ENCODE measurements around the gene FNDC11. TPM values are rescaled to one million over a fixed set of nuclear protein-coding genes. Genes with fewer than 3 reads are reported as not detected.

The FNDC11 gene
- total and polyA plus RNA-seq, 4 donors: under 0.01 to 0.01 TPM; not detected in 2

DNA sequence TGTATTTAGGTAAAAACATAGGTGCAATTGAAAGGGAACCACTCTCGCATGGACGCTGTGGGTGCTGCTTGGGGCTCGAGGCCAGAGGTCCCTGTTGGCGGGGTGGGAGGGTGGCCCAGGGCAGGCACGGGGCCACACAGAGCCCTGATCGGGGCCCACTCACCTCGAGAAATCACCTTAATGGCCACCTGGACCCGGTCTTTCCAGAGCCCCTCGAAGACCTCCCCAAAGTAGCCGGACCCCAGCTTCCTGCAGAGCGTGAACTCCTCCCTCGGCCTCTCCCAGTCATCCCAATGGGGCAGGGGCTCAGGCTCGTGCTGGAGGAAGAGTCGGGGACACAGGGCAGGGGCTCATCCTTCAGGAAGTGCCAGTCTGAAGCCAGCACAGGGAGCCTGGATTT, 20.6 kb upstream of the FNDC11 start:
- Histone ChIP-seq H3K27ac (ENCODE audit: low read depth in 1 of 2, low read length in 2 of 2) (no peak overlapping the region), H3K36me3 (ENCODE audit: control insufficient read depth in 4 of 4, insufficient read depth in 3 of 4, low read depth in 1 of 4, low read length in 3 of 4) (no peaks in the 10 kb centered on the region), H3K9me3 (ENCODE audit: control insufficient read depth in 4 of 4, low read length in 3 of 4) (no peaks in the 10 kb centered on the region), H3K4me1 (ENCODE audit: control insufficient read depth in 4 of 4, insufficient read depth in 4 of 4, low read length in 3 of 4) (peaks cover 10 to 28% (median 21%) of the 10 kb centered on the region in 4 donors), H3K4me3 (ENCODE audit: low read depth in 1 of 3, low read length in 3 of 3) (no peak overlapping the region), H3K27me3 (ENCODE audit: control insufficient read depth in 4 of 4, insufficient read depth in 4 of 4, low read length in 3 of 4) (no peaks in the 10 kb centered on the region), H3K9ac (ENCODE audit: low read depth in 1 of 2, low read length in 2 of 2) (no peak overlapping the region)
- WGBS: 89% methylated on average over 14 of the region's 14 CpGs
- no peak for DNase-seq (ENCODE audit: low spot score)
- no peak for TF ChIP-seq GABPA (IDR thresholded peaks at IDR 0.05 in 1 of 2, conservative IDR thresholded peaks at IDR 0.05 in 1 of 2)
- TF ChIP-seq MAX (IDR thresholded peaks at IDR 0.05): no peak
- no peak for TF ChIP-seq ZBTB33 (IDR thresholded peaks at IDR 0.05)
- no peak for TF ChIP-seq RXRA (IDR thresholded peaks at IDR 0.05)
- TF ChIP-seq NR2F2 (IDR thresholded peaks at IDR 0.05): no peak
- TF ChIP-seq SP1 (IDR thresholded peaks at IDR 0.05): no peak
- TF ChIP-seq YY1 (IDR thresholded peaks at IDR 0.05): no peak
- TF ChIP-seq HNF4G (IDR thresholded peaks at IDR 0.05): no peak
- TF ChIP-seq FOXA1 (IDR thresholded peaks at IDR 0.05): no peak
- TF ChIP-seq TAF1 (conservative IDR thresholded peaks at IDR 0.05): no peak
- no peak for TF ChIP-seq HNF4A (conservative IDR thresholded peaks at IDR 0.05)
- TF ChIP-seq EGR1 (IDR thresholded peaks at IDR 0.05; ENCODE audit: low read depth in 2 of 2): no peak
- no peak for TF ChIP-seq CTCF (IDR thresholded peaks at IDR 0.05; ENCODE audit: low read depth, low read length, missing input control)
- TF ChIP-seq, protein P1, sequence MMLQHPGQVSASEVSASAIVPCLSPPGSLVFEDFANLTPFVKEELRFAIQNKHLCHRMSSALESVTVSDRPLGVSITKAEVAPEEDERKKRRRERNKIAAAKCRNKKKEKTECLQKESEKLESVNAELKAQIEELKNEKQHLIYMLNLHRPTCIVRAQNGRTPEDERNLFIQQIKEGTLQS (IDR thresholded peaks at IDR 0.05): no peak
- TF ChIP-seq, protein P2, sequence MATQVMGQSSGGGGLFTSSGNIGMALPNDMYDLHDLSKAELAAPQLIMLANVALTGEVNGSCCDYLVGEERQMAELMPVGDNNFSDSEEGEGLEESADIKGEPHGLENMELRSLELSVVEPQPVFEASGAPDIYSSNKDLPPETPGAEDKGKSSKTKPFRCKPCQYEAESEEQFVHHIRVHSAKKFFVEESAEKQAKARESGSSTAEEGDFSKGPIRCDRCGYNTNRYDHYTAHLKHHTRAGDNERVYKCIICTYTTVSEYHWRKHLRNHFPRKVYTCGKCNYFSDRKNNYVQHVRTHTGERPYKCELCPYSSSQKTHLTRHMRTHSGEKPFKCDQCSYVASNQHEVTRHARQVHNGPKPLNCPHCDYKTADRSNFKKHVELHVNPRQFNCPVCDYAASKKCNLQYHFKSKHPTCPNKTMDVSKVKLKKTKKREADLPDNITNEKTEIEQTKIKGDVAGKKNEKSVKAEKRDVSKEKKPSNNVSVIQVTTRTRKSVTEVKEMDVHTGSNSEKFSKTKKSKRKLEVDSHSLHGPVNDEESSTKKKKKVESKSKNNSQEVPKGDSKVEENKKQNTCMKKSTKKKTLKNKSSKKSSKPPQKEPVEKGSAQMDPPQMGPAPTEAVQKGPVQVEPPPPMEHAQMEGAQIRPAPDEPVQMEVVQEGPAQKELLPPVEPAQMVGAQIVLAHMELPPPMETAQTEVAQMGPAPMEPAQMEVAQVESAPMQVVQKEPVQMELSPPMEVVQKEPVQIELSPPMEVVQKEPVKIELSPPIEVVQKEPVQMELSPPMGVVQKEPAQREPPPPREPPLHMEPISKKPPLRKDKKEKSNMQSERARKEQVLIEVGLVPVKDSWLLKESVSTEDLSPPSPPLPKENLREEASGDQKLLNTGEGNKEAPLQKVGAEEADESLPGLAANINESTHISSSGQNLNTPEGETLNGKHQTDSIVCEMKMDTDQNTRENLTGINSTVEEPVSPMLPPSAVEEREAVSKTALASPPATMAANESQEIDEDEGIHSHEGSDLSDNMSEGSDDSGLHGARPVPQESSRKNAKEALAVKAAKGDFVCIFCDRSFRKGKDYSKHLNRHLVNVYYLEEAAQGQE (IDR thresholded peaks at IDR 0.05): no peak
- TF ChIP-seq RAD21 (IDR thresholded peaks at IDR 0.05): no peak
- no peak for TF ChIP-seq FOXA2 (IDR thresholded peaks at IDR 0.05)
- no peak for TF ChIP-seq JUND (IDR thresholded peaks at IDR 0.05)

Data from liver (tissue), 9 donors.